Suprapubic skin (tissue), 4 donors: ENCODE measurements around the gene ARIH1.

ENCODE experiments used
- CTCF ChIP-seq, 2 donors: fragments of 200-600 bp in 1 of 2; fragments of 450-650 bp in 1 of 2; sonication (generic) in 1 of 2; IDR thresholded peaks; one replicate each; pipeline ENCODE4 v1.5.1; 2016 to 2019; ENCODE audit warnings: antibody characterized with exemption in 2 of 2, mild to moderate bottlenecking in 1 of 2, moderate library complexity in 1 of 2
- POLR2A ChIP-seq, 2 donors: fragments of 450-650 bp; IDR thresholded peaks; one replicate each; pipeline ENCODE4 v1.6.1; 2017; ENCODE audit warnings: antibody characterized with exemption in 2 of 2, mild to moderate bottlenecking in 2 of 2, moderate library complexity in 2 of 2
- POLR2AphosphoS5 ChIP-seq, 3 donors: sonication (generic); formaldehyde crosslinking; IDR thresholded peaks; one replicate each; pipeline ENCODE4 v1.6.1; 2017; ENCODE audit warnings: antibody characterized with exemption in 3 of 3

- TF ChIP-seq CTCF (IDR thresholded peaks at IDR 0.05) (no peak), POLR2AphosphoS5 (IDR thresholded peaks at IDR 0.05) (no peak), POLR2A (IDR thresholded peaks at IDR 0.05) (no peak)
Measured at GRCh38 chr15:72487070-72487797, 13.1 kb downstream of the ARIH1 start.
